ENCODE results near the gene EXOC7. TPM values are rescaled to one million over a fixed set of nuclear protein-coding genes. Genes with fewer than 3 reads are reported as not detected.
"Not testable (repeated sequence)": the region's sequence is repeated elsewhere in the genome, so short reads cannot be mapped to it uniquely, and the experiment has no call there.

Gene EXOC7
- total RNA-seq, 5 donors from 2014 or later (not counting 1 experiment from before 2014, with no cell fraction given) = 119 to 181 (median 156) TPM

GRCh38 chr17:76078370-76078769 lies 25.2 kb downstream of the EXOC7 start:
- ATAC-seq (replicated peaks in 1 of 4); POLR2A ChIA-PET; H3K27ac ChIP-seq (ENCODE audit: low read length); H3K27ac Mint-ChIP-seq; H3K4me3 ChIP-seq (ENCODE audit: control insufficient read depth in 1 of 2, extremely low read depth in 1 of 2, low read length in 1 of 2); H3K9me3 Mint-ChIP-seq; DNase-seq; H3K36me3 Mint-ChIP-seq; H3K9me3 ChIP-seq: not testable (repeated sequence)
- H3K4me1 ChIP-seq (ENCODE audit: control insufficient read depth in 1 of 2, extremely low read depth in 1 of 2, insufficient read depth in 2 of 2, low read length in 2 of 2) = peaks cover 13 to 61% of the 10 kb centered on the region in 2 experiments
- peaks cover 12 to 67% of the 10 kb centered on the region in 2 experiments for H3K27me3 ChIP-seq (replicated peaks in 1 of 2; ENCODE audit: control insufficient read depth in 2 of 2, extremely low read depth in 1 of 2, insufficient read depth in 2 of 2, low read length in 1 of 2)
- H3K36me3 ChIP-seq (ENCODE audit: control insufficient read depth in 2 of 2, extremely low read depth in 1 of 2, insufficient read depth in 1 of 2, low read length in 1 of 2) = peaks cover 5 to 11% of the 10 kb centered on the region in 2 donors
- 53% methylated on average over 4 of the region's 5 CpGs for WGBS (ENCODE audit: insufficient coverage)
- CTCF ChIA-PET = interaction anchor here in 1 of 2 donors (0.9 kb wide), 1 partner anchor 11 kb away, joined by 3 read pairs; no protein-coding TSS in a partner anchor
- H3K27me3 Mint-ChIP-seq = peaks cover 18 to 38% of the 10 kb centered on the region in 2 donors
- H3K4me3 Mint-ChIP-seq = peak overlapping the region in 1 of 3 donors; percentile 89
- peaks cover 45 to 58% (median 53%) of the 10 kb centered on the region in 3 donors for H3K4me1 Mint-ChIP-seq

GRCh38 chr17:76077584-76078110 lies 25.9 kb downstream of the EXOC7 start:
- Histone ChIP-seq H3K4me3 (ENCODE audit: control insufficient read depth in 1 of 2, extremely low read depth in 1 of 2, low read length in 1 of 2) (no peak overlapping the region), H3K9me3 (no peaks in the 10 kb centered on the region), H3K27ac (ENCODE audit: low read length) (no peak overlapping the region), H3K27me3 (replicated peaks in 1 of 2; ENCODE audit: control insufficient read depth in 2 of 2, extremely low read depth in 1 of 2, insufficient read depth in 2 of 2, low read length in 1 of 2) (peaks cover 12 to 68% of the 10 kb centered on the region in 2 experiments), H3K36me3 (ENCODE audit: control insufficient read depth in 2 of 2, extremely low read depth in 1 of 2, insufficient read depth in 1 of 2, low read length in 1 of 2) (peaks cover under 1 to 6% of the 10 kb centered on the region in 2 donors), H3K4me1 (ENCODE audit: control insufficient read depth in 1 of 2, extremely low read depth in 1 of 2, insufficient read depth in 2 of 2, low read length in 2 of 2) (peaks cover 13 to 67% of the 10 kb centered on the region in 2 experiments)
- Mint-ChIP-seq H3K4me3 (peak overlapping the region in 2 of 3 donors; percentile 17 to 89), H3K27ac (no peak overlapping the region), H3K4me1 (peaks cover 48 to 61% (median 53%) of the 10 kb centered on the region in 3 donors), H3K9me3 (no peaks in the 10 kb centered on the region), H3K36me3 (peaks cover 4% of the 10 kb centered on the region), H3K27me3 (peaks cover 18 to 38% of the 10 kb centered on the region in 2 donors)
- 59% methylated on average over 8 of the region's 12 CpGs for WGBS (ENCODE audit: insufficient coverage)
- CTCF ChIA-PET = no interaction called here
- POLR2A ChIA-PET = interaction anchor here in 1 of 2 donors (0.5 kb wide), 1 partner anchor 499 kb away, joined by 4 read pairs; no protein-coding TSS in a partner anchor
- DNase-seq (no peak), ATAC-seq (replicated peaks in 1 of 4) (no peak)

GRCh38 chr17:76076765-76077583 lies 26.6 kb downstream of the EXOC7 start:
- ATAC-seq (replicated peaks in 1 of 4) (peak; percentile 20 to 71 (median 28)), DNase-seq (peak in 33 of 35 experiments; percentile 36 to 81 (median 67))
- peaks cover 12 to 68% of the 10 kb centered on the region in 2 experiments for H3K27me3 ChIP-seq (replicated peaks in 1 of 2; ENCODE audit: control insufficient read depth in 2 of 2, extremely low read depth in 1 of 2, insufficient read depth in 2 of 2, low read length in 1 of 2)
- Mint-ChIP-seq H3K27ac (no peak overlapping the region), H3K4me3 (peak overlapping the region; percentile 75 to 89 (median 85)), H3K27me3 (peaks cover 18 to 38% of the 10 kb centered on the region in 2 donors), H3K9me3 (no peaks in the 10 kb centered on the region), H3K36me3 (peaks cover 4% of the 10 kb centered on the region), H3K4me1 (peaks cover 48 to 63% (median 53%) of the 10 kb centered on the region in 3 donors)
- H3K9me3 ChIP-seq = no peaks in the 10 kb centered on the region
- 5% methylated on average over 70 of the region's 82 CpGs for WGBS (ENCODE audit: insufficient coverage)
- ChIA-PET CTCF (no interaction called here), POLR2A (no interaction called here)
- no peaks in the 10 kb centered on the region for H3K36me3 ChIP-seq (ENCODE audit: control insufficient read depth in 2 of 2, extremely low read depth in 1 of 2, insufficient read depth in 1 of 2, low read length in 1 of 2)
- H3K27ac ChIP-seq (ENCODE audit: low read length) = no peak overlapping the region
- H3K4me3 ChIP-seq (ENCODE audit: control insufficient read depth in 1 of 2, extremely low read depth in 1 of 2, low read length in 1 of 2) = peak overlapping the region; percentile 41 to 58
- peaks cover 13 to 69% of the 10 kb centered on the region in 2 experiments for H3K4me1 ChIP-seq (ENCODE audit: control insufficient read depth in 1 of 2, extremely low read depth in 1 of 2, insufficient read depth in 2 of 2, low read length in 2 of 2)

- H3K9me3 Mint-ChIP-seq = no peaks in the 10 kb centered on the region
- H3K27ac Mint-ChIP-seq = no peak overlapping the region
- Histone ChIP-seq H3K27me3 (replicated peaks in 1 of 2; ENCODE audit: control insufficient read depth in 2 of 2, extremely low read depth in 1 of 2, insufficient read depth in 2 of 2, low read length in 1 of 2) (peaks cover 12 to 68% of the 10 kb centered on the region in 2 experiments), H3K36me3 (ENCODE audit: control insufficient read depth in 2 of 2, extremely low read depth in 1 of 2, insufficient read depth in 1 of 2, low read length in 1 of 2) (no peaks in the 10 kb centered on the region), H3K27ac (ENCODE audit: low read length) (no peak overlapping the region), H3K4me1 (ENCODE audit: control insufficient read depth in 1 of 2, extremely low read depth in 1 of 2, insufficient read depth in 2 of 2, low read length in 2 of 2) (peaks cover 17 to 72% of the 10 kb centered on the region in 2 experiments), H3K4me3 (ENCODE audit: control insufficient read depth in 1 of 2, extremely low read depth in 1 of 2, low read length in 1 of 2) (peak overlapping the region; percentile 41 to 58), H3K9me3 (no peaks in the 10 kb centered on the region)
- H3K36me3 Mint-ChIP-seq = peaks cover 4% of the 10 kb centered on the region
- ATAC-seq (replicated peaks in 1 of 4) (no peak), DNase-seq (peak in 2 of 35 experiments; percentile 29 to 34)
- WGBS (ENCODE audit: insufficient coverage) = 7% methylated on average over 41 of the region's 41 CpGs
- POLR2A ChIA-PET = no interaction called here
- H3K4me3 Mint-ChIP-seq = peak overlapping the region; percentile 75 to 89 (median 85)
- H3K4me1 Mint-ChIP-seq = peaks cover 54 to 66% (median 55%) of the 10 kb centered on the region in 3 donors
- CTCF ChIA-PET = interaction anchor here in 1 of 2 donors (0.5 kb wide), 1 partner anchor 1983 kb away, joined by 3 read pairs; no protein-coding TSS in a partner anchor
- H3K27me3 Mint-ChIP-seq = peaks cover 18 to 38% of the 10 kb centered on the region in 2 donors
Observed at GRCh38 chr17:76076146-76076764, 27.3 kb downstream of the EXOC7 start.

GRCh38 chr17:76075364-76076145 lies 28.0 kb downstream of the EXOC7 start:
- H3K27ac Mint-ChIP-seq = peak overlapping the region in 1 of 2 donors; percentile 71

More at GRCh38 chr17:76075364-76076145, 28.0 kb downstream of the EXOC7 start:
- Mint-ChIP-seq H3K36me3 (peaks cover 4% of the 10 kb centered on the region), H3K27me3 (peaks cover 18 to 38% of the 10 kb centered on the region in 2 donors), H3K4me1 (peaks cover 60 to 70% (median 61%) of the 10 kb centered on the region in 3 donors), H3K4me3 (peak overlapping the region; percentile 56 to 89 (median 85)), H3K9me3 (no peaks in the 10 kb centered on the region)
- ATAC-seq (replicated peaks in 1 of 4) (no peak), DNase-seq (peak in 6 of 35 experiments; percentile 11 to 40 (median 27))
- 14% methylated on average over 28 of the region's 48 CpGs for WGBS (ENCODE audit: insufficient coverage)
- ChIA-PET POLR2A (interaction anchor here in 1 of 2 donors (0.6 to 0.7 kb wide), 2 partner anchors 11 to 102 kb away, joined by 3 read pairs; no protein-coding TSS in a partner anchor), CTCF (interaction anchor here in 1 of 2 donors (0.5 kb wide), 1 partner anchor 1983 kb away, joined by 3 read pairs; no protein-coding TSS in a partner anchor)
- Histone ChIP-seq H3K27me3 (replicated peaks in 1 of 2; ENCODE audit: control insufficient read depth in 2 of 2, extremely low read depth in 1 of 2, insufficient read depth in 2 of 2, low read length in 1 of 2) (peaks cover 12 to 68% of the 10 kb centered on the region in 2 experiments), H3K36me3 (ENCODE audit: control insufficient read depth in 2 of 2, extremely low read depth in 1 of 2, insufficient read depth in 1 of 2, low read length in 1 of 2) (no peaks in the 10 kb centered on the region), H3K4me1 (ENCODE audit: control insufficient read depth in 1 of 2, extremely low read depth in 1 of 2, insufficient read depth in 2 of 2, low read length in 2 of 2) (peaks cover 23 to 76% of the 10 kb centered on the region in 2 experiments), H3K9me3 (no peaks in the 10 kb centered on the region), H3K27ac (ENCODE audit: low read length) (no peak overlapping the region), H3K4me3 (ENCODE audit: control insufficient read depth in 1 of 2, extremely low read depth in 1 of 2, low read length in 1 of 2) (peak overlapping the region in 1 of 2 donors; percentile 58)

All from T-cell (primary cell).